Stimulated activated CD8-positive, alpha-beta memory T cell treated with anti-CD3 and anti-CD28 coated beads, Interleukin-7, amount 100 ng/mL, for 1 hour (primary cell): ENCODE measurements around the gene MINDY3.

Experiments
- DNase-seq, 2 donors: peaks; one replicate each; pipeline ENCODE4 v3.0.0-alpha.2; 2020; ENCODE audit warnings: low read depth in 2 of 2

MINDY3 gene

GRCh38 chr10:15805395-15806058 lies 54.8 kb downstream of the MINDY3 start:
- DNase-seq: no peak

DNA sequence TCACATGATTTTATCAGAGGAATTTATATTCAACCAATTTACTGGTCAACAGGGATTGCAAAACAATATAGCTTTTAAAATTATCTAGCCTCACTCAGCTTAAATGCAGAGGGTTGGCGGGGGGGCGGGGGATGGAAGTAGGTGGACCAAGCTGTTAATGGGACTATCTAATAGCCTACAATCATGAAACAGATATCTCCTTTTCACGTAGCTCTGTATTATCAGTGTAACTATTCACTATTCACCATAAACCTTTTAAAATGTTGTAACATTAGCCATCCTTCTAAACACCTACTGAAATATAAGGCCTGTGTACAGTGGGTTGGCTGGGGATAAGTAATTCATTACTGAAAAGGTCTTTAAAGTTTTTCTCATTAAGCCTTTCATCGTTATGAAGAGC lies 56.2 kb downstream of the MINDY3 start:
- DNase-seq: no peak

GRCh38 chr10:15802375-15802949 lies 57.8 kb downstream of the MINDY3 start:
- no peak for DNase-seq

- DNase-seq: no peak
These were observed 58.7 kb downstream of the MINDY3 start for GRCh38 chr10:15801641-15802040.

- DNase-seq: no peak
These were observed 59.2 kb downstream of the MINDY3 start for GRCh38 chr10:15801147-15801546.

- DNase-seq: no peak
These were observed 63.0 kb downstream of the MINDY3 start for GRCh38 chr10:15797346-15797745.

DNA sequence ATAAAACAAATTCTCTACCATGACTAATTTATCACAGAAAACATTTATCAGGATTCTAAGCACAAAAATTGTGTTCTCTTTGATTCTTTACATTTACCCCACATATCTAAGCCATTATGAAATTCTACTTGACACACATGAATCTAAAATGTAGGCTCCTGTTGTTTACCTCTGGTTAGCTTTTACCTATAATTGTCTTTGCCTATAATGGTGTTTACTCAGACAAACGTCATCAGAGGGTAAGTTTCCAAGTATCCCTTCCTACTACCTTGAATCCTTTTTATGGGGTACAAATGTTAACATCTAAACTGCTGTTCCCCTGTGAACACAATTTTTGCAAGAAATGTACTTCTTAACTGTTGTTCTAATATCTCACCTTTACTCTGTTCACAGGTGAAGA lies 63.5 kb downstream of the MINDY3 start:
- no peak for DNase-seq

GRCh38 chr10:15796098-15796759 lies 64.1 kb downstream of the MINDY3 start:
- DNase-seq: no peak

DNA sequence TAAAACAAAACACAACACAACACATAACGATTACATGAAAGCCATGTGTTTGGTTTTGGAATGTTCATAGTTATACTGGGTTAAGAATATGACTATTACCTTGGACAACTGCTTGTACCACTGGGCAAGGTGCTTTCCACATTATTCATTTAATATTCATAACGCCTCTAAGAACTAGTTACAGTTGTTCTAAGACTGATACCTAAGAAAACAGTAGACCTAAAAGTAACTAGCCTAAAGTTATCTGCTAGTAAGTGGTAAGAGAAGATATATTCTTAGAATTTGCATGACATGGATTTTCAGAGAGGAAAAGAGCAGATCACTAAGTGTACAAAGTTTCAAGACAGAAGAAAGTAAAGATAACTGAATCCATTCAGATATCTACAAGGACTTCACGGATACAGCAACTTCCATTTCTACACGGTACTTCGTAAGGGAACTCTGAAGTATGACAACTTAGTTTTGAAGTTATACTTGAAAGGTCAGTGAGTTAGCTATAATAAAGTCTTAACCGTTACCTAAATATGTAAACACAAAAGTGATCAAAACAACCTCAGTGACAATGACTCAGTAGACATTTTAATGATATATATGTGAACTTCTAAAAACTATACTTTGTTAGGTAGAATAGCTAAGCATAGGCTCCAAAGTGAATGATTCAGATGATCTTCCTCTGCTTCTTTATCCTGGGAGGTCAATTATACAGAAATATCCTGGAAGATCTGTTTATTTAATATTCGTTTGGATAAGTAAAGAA lies 65.1 kb downstream of the MINDY3 start:
- no peak for DNase-seq

- no peak for DNase-seq
These were observed 65.7 kb downstream of the MINDY3 start for GRCh38 chr10:15794569-15794968.

- DNase-seq: no peak
These were observed 66.6 kb downstream of the MINDY3 start for GRCh38 chr10:15793664-15794063.

GRCh38 chr10:15792777-15793176 lies 67.5 kb downstream of the MINDY3 start:
- no peak for DNase-seq

DNA sequence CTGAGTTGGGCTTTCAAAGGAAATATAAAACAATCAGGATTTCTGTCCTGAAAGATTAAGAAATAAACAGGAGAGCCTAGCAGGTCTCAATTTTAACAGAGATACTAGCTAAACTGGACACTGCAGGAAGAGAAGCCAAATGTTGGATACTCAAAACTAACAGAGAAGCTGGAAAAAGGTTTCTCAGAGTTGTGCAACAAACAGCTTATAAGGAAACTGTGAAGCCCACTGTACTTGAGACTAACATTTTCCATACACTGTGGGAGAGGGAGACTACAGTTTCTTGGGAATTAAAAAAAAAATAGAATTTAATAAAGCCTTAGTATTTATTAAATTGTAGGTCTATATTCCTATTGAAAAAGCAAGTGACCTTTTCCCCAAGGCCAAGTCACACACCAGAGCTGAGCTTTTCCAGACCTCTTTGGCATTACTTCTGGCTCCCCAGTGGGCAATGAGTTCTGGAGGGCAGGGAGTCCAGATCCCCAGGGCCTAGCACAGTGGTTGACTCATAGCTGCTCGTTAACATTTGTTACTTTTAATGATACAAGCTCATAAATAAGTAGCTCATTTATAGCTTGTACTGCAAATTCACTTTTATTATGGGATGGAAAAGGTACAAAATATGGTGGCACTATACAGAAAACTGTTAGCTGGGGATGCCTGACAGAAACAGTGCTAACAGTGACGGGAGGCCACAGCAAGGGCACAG lies 68.3 kb downstream of the MINDY3 start:
- DNase-seq: no peak

DNA sequence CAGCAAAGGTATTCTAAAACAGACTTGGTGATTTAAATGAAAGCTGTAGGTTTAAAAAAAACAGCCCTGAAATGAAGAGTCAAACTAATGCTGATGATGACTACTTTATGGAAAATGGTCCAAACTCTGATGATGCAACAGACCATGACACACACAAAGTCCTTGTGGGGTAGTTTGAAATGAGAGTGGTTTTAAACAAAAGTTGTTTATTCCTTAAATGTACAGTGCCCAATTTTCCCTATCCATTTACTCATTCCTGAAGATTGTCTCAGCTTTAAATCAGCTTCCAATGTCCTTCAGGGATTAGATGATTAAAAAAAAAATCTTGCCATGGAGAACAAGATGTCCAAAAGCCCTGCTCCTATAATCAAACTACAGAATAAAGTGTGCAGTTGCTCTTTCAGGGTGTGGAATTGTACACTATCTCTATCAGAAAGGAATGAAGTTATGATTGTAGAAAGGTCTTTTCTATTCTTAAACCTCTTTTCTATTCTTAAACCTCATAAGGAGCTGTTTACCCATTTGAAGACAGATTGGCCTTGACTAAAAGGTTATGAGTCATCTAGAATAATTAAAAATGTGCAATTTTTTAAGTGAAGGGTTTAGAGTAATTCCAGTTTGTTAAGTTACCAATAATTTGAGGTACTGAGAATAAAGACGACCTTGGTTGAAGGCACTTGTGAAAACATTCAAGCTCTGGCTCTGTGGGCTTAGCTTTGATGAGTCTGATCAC lies 70.3 kb downstream of the MINDY3 start:
- no peak for DNase-seq

GRCh38 chr10:15787426-15787825 lies 72.9 kb downstream of the MINDY3 start:
- no peak for DNase-seq

- DNase-seq: no peak
These were observed 75.5 kb downstream of the MINDY3 start for GRCh38 chr10:15784662-15785300.

GRCh38 chr10:15783941-15784636 lies 76.2 kb downstream of the MINDY3 start:
- no peak for DNase-seq

DNA sequence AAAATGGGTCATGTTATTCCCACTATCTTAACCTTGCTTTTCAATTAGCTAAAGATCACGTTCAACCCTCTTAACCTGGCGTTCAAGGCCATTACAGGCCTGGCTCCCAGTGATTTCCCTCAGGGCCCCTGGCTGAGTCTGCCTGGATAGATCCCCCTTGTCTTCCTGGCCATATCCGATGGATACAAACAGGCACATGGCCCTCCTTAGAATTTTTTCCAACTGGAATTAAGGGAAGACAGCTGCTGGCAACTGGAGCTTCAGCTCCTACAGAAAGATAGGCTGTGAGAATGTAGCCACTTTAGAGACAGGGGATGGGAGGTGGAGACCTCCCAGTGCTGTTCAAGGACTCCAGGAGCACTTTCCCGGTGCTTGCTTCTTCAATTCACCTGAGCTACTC lies 77.5 kb downstream of the MINDY3 start:
- no peak for DNase-seq

- no peak for DNase-seq
These were observed 78.8 kb downstream of the MINDY3 start for GRCh38 chr10:15781381-15781960.
